Right renal cortex interstitium (tissue), 3 donors: ENCODE results near the gene ATF6. TPM values are rescaled to one million over a fixed set of nuclear protein-coding genes. Genes with fewer than 3 reads are reported as not detected.

Source experiments
- polyA plus RNA-seq, 3 donors: library from polyadenylated mRNA; unstranded; fragments of 120-200 nt; gene quantifications; one replicate each; pipeline ENCODE4 v1.2.1, GENCODE V29; 2013; ENCODE audit not compliant: insufficient read length in 3 of 3

ATF6 gene
- polyA plus RNA-seq, 3 donors: 34.2 to 36.0 (median 35.0) TPM

Other genes starting within 250 kb of the ATF6 start
- under 1 TPM; 0.28 to 0.46 (median 0.40) TPM for gene HSPA6, start 241.8 kb upstream of the ATF6 start, polyA plus RNA-seq
- gene FCGR3A, start 216.5 kb upstream of the ATF6 start, polyA plus RNA-seq: 1 to 10 TPM; 1.8 to 1.9 (median 1.9) TPM
- under 1 TPM in 1 of 3 donors, not detected in 2; 0.88 TPM for gene FCGR3B, start 135.1 kb upstream of the ATF6 start, polyA plus RNA-seq
- 1 to 10 TPM in 1 of 3 donors, under 1 TPM in 2; 0.29 to 1.6 (median 0.98) TPM for gene FCGR2B, start 103.2 kb upstream of the ATF6 start, polyA plus RNA-seq
- gene FCRLA, start 59.1 kb upstream of the ATF6 start, polyA plus RNA-seq: under 1 TPM; 0.15 to 0.65 (median 0.23) TPM
- 1 to 10 TPM; 3.3 to 5.3 (median 4.4) TPM for gene FCRLB, start 44.8 kb upstream of the ATF6 start, polyA plus RNA-seq
- 10 to 100 TPM; 34.6 to 43.7 (median 37.0) TPM for gene DUSP12, start 16.5 kb upstream of the ATF6 start, polyA plus RNA-seq